ENCODE data around the gene MICA. TPM values are rescaled to one million over a fixed set of nuclear protein-coding genes. Genes with fewer than 3 reads are reported as not detected.
"Not testable (repeated sequence)": the region's sequence is repeated elsewhere in the genome, so short reads cannot be mapped to it uniquely, and the experiment has no call there.

Gene MICA
- polyA plus RNA-seq, 1 donor from 2014 or later: 9.2 TPM

DNA sequence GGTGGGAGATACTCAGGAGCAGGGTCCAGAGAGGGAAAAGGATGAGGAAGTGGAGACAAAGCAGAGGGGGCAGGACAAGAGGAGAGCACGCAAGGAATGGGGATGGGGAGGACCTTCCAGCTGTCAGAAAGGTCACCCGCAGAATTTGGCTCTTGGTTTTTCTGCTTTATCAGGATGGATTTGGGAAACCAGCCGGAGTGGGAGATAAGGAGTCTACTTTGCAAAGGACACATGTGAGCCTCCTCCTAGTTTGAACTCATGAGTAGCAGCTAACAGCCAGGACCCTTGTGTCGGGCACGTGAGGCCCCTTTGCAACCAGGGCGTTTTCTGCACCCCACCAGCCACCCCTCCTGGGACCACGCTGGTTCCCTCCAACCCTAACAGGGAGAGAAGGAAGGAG lies 7.6 kb upstream of the MICA start:
- no peak overlapping the region for H3K4me3 Mint-ChIP-seq

DNA sequence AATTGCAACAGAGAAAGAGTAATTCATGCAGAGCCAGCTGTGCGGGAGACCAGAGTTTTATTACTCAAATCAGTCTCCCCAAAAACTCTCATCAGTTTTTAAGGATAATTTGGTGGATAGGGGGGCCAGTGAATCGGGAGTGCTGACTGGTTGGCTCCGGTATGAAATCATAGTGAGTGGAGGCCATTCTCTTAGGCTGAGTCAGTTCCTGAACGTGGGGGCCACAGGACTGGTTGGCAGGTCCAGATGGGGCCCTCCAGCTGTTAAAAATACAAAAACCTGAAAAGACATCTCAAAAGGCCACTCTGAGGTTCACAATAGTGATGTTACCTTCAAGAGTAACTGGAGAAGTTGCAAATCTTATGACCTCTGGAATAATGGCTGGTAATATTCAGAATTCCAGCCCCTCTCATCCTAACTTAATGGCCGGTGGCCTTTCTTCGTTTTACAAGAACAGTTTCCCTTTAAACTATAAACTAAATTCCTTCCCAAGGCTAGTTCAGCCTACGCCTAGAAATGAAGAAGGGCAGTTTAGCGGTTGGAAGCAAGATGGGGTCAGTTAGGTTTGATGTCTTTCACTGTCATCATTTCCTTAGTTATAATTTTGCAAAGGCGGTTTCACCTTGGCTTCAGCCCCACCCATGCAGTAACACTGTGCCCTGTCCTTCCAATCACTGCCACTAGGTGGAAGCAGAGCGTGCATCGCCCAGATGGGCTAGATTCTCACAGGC lies 6.8 kb upstream of the MICA start:
- Mint-ChIP-seq H3K27ac (peak overlapping the region in 2 of 3 donors; percentile 19 to 36), H3K9me3 (no peaks in the 10 kb centered on the region), H3K36me3 (peaks cover 2% of the 10 kb centered on the region), H3K4me1 (peaks cover 21 to 29% (median 25%) of the 10 kb centered on the region in 3 donors), H3K4me3 (peak overlapping the region; percentile 13 to 62 (median 53)), H3K27me3 (peaks cover 1% of the 10 kb centered on the region)

More for the DNA sequence above, 7.6 kb upstream of the MICA start:
- H3K27me3 Mint-ChIP-seq: no peaks in the 10 kb centered on the region
- peaks cover 15 to 22% (median 17%) of the 10 kb centered on the region in 3 donors for H3K4me1 Mint-ChIP-seq
- H3K9me3 Mint-ChIP-seq: no peaks in the 10 kb centered on the region
- H3K27ac Mint-ChIP-seq: peak overlapping the region in 1 of 3 donors; percentile 19
- H3K36me3 Mint-ChIP-seq: peaks cover 2% of the 10 kb centered on the region

DNA sequence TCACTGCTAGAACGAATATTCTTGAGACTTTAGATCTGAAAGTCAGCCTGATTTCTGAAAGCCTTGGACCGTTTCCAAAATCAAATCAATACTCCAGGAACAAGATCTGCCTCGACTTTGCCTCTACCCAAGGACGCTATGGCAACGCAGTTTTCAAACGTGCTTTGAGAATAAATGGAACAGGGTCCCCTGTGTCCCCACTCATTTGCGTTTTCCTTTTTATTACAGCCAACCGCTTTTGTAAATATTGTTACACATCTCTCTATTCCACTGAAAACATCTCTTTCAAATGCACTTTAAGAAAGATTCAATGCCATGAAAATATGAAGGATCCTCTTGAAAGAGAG lies 6.3 kb upstream of the MICA start:
- peaks cover 23 to 35% (median 27%) of the 10 kb centered on the region in 3 donors for H3K4me1 Mint-ChIP-seq
- peak overlapping the region in 2 of 3 donors; percentile 3 to 36 for H3K27ac Mint-ChIP-seq
- H3K9me3 Mint-ChIP-seq, H3K27me3 Mint-ChIP-seq, H3K36me3 Mint-ChIP-seq: not testable (repeated sequence)
- peak overlapping the region; percentile 13 to 62 (median 53) for H3K4me3 Mint-ChIP-seq

DNA sequence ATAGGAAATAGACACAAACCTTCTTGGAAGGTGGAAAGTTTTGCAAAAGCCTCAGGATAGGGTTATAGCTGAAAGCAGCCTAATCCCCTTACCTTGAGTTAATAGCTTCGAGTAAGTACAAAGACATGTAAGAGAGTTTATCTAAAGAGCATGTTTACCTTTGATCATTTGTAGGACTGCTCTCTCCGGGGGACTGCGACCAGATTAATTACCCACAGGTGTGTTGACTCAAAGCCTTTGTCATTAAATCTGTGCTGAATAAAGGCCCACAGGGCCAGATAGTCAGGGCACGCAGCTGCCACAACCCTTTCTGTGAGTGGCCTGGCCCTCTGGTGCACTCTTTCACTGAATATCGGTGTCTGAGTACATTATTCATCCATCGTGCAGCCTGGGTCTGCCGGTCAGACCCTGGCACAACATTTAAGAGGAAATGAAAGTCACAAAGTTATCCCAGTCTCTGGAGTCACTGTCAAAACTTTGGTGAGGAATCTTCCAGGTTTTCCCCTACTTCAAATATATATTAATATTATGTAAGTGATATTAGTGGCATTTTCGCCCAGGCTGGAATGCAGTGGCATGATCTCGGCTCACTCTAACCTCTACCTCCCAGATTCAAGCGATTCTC lies 5.4 kb upstream of the MICA start:
- no peaks in the 10 kb centered on the region for H3K9me3 Mint-ChIP-seq
- peaks cover 1% of the 10 kb centered on the region for H3K27me3 Mint-ChIP-seq
- peaks cover 32 to 43% (median 36%) of the 10 kb centered on the region in 3 donors for H3K4me1 Mint-ChIP-seq
- H3K36me3 Mint-ChIP-seq: peaks cover 2% of the 10 kb centered on the region
- H3K27ac Mint-ChIP-seq: peak overlapping the region in 1 of 3 donors; percentile 79
- H3K4me3 Mint-ChIP-seq: peak overlapping the region in 2 of 4 donors; percentile 23 to 69

DNA sequence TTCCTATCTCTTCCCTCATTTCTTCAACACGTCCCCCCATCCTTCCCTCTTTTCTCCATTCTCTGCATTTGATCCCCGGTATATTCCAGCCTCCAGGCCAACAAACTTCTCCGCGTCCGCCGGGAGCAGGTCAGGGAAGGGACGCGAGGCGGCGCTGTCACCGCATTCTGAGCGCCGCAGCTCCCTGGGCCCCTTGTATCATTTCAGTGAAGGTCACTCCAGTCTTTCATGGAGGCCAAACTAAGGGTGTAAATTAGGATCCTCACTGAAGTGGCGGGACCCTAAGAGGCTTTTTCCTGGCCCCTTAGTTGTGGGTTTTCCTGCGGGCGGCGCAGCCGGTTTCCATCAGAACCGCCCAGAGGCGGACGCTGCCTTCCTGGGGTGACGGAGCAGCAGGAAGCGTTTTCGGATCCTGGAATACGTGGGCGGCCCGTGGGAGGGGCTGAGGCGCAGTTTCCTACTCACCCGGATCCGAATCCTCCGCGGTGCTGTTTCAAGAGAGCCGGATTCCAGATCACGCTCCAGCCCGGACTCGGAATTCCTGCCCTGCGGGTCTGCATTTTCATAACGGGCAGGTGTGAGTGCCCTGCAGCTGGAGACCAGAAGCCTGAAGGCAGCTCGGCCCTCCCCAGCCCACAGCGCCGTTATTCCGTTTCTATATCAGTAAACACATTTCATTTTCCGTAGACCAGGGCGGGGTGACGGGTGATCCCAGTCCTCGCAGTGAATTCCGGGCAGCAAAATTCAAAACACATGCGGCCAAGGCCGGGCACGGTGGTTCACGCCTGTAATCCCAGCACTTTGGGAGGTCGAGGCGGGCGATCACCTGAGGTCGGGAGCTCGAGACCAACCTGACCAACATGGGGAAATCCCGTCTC lies 3.6 kb upstream of the MICA start:
- no peaks in the 10 kb centered on the region for H3K9me3 Mint-ChIP-seq
- peak overlapping the region; percentile 84 to 98 (median 95) for H3K4me3 Mint-ChIP-seq
- H3K4me1 Mint-ChIP-seq: peaks cover 35 to 44% (median 39%) of the 10 kb centered on the region in 3 donors
- H3K27ac Mint-ChIP-seq: peak overlapping the region; percentile 40 to 98 (median 96)
- peaks cover 1% of the 10 kb centered on the region for H3K27me3 Mint-ChIP-seq
- peaks cover 2% of the 10 kb centered on the region for H3K36me3 Mint-ChIP-seq

DNA sequence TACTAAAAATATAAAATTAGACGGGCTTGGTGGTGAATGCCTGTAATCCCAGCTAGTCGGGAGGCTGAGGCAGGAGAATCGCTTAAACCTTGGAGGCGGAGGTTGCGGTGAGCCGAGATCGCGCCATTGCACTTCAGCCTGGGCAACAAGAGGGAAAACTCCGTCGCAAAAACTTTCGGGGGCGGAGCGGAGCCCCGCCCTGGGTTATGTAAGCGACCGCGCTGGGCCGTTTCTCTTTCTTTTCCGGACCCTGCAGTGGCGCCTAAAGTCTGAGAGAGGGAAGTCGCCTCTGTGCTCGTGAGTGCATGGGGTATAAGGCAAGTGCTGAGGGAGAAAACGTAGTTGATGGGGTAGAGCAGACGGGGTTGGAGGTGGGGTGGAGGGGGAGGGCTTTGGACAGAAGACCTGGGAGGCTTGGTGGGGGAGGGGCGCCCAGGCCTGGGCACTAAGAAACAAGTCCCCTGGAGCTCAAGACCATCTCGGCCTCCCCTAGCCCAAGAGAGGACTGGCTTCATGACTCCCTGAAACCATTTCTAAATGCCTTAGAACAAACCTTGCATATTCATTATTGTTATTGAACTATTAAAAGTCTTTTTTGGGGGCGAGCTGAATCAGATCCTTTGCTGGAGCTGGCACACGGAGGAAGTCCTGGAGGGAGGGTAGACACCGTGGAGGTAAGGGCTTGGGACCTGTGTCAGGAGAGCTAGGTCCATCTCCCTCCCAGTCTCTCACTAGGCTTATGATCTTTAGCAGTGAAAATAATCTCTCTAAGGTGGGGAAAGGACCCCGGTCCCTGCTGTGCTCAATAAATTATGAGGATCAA lies 2.7 kb upstream of the MICA start:
- peak overlapping the region; percentile 84 to 98 (median 95) for H3K4me3 Mint-ChIP-seq
- H3K9me3 Mint-ChIP-seq: no peaks in the 10 kb centered on the region
- peak overlapping the region; percentile 40 to 98 (median 95) for H3K27ac Mint-ChIP-seq
- peaks cover 2% of the 10 kb centered on the region for H3K36me3 Mint-ChIP-seq
- peaks cover 37 to 47% (median 41%) of the 10 kb centered on the region in 3 donors for H3K4me1 Mint-ChIP-seq
- H3K27me3 Mint-ChIP-seq: peaks cover 1% of the 10 kb centered on the region

DNA sequence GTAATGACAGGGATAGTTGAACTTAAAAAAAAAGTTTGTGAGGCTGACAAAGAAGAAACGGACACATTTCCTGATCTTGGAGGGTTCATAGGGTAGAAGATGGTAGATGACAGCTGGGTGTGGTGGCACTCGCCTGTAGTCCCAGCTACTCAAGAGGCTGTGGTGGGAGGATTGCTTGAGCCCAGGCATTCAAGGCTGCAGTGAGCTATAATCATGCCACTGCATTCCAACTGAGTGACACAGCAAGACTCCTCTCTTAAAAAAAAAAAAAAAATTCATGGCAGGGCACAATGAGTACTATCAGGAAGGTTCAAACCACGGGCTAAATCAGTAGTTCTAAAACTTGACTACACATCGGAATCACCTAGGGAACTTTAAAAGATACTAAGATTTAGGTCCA lies 2.0 kb upstream of the MICA start:
- peaks cover 1% of the 10 kb centered on the region for H3K27me3 Mint-ChIP-seq
- peak overlapping the region; percentile 84 to 98 (median 95) for H3K4me3 Mint-ChIP-seq
- no peaks in the 10 kb centered on the region for H3K9me3 Mint-ChIP-seq

DNA sequence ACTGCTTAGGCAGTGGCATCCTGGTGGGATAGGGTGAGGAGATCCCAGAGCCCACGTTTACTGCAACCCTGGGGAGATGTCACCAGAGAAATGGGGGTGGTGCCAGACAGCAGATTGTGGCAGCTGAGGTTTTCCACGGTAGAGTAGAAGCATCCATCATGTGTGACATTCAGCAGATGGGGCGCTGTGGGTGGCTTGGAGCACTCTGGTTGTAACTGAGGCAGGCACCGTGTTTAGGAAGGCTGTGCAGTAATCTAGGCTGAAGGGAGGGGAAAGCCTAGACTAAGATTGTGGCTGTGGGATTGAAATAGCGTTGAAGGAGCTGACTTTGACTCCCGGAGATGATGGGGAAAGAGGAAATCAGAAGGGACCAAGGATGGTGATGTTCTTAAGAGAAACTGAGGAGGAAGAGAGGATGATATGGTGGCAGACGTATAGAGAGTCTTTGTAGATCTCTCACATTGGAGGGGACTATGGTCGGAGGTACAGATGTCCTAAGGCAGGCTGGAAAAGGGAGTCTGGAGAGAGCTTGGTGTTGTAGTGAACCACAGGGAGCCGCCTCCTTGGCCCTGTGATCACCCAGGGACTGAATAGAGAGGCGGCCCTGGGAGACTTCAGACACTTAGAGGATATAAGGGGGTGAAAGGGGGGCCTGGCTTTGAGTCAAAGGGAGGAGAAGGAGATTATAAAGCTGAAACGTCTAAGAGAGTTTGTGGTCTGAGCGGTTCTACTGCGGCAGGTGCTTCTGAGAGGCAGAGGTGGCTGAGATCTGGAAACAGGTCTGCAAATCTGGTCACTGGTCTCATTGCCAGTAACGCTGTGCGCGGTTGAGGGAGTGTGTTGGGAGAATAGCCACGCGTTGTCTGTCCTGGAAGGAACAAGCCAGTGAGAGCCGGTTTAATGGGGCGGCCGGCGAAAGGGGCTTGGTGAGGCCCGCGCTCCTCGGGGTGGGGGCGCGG lies 792 bp upstream of the MICA start:
- Mint-ChIP-seq H3K27me3 (peaks cover 1% of the 10 kb centered on the region), H3K4me1 (peaks cover 46 to 55% (median 48%) of the 10 kb centered on the region in 3 donors), H3K36me3 (peaks cover 2% of the 10 kb centered on the region), H3K9me3 (no peaks in the 10 kb centered on the region), H3K4me3 (peak overlapping the region; percentile 84 to 92 (median 90)), H3K27ac (peak overlapping the region; percentile 36 to 89 (median 40))

More for the DNA sequence above, 2.0 kb upstream of the MICA start:
- peaks cover 2% of the 10 kb centered on the region for H3K36me3 Mint-ChIP-seq
- peaks cover 44 to 52% (median 44%) of the 10 kb centered on the region in 3 donors for H3K4me1 Mint-ChIP-seq
- peak overlapping the region in 2 of 3 donors; percentile 40 to 98 for H3K27ac Mint-ChIP-seq

DNA sequence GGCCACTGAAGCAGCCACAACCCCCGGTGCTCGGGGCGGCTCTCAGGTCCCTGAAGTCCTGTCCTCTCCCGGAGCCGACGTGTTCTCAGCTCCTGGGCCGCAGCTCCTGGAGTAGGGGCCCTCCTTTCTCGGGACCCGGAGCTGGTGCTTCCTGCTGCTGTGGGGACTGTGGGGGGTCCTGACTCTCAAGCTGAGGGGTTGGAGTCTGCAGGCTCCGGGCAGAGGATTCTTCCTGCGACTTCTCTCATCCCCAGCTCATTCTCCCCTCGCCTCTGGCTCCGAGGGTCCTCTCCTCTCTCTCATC lies 618 bp downstream of the MICA start:
- Mint-ChIP-seq H3K4me1 (peaks cover 49 to 59% (median 52%) of the 10 kb centered on the region in 3 donors), H3K27ac (peak overlapping the region; percentile 40 to 86 (median 78)), H3K4me3 (peak overlapping the region; percentile 84 to 92 (median 90))
- H3K27me3 Mint-ChIP-seq, H3K9me3 Mint-ChIP-seq, H3K36me3 Mint-ChIP-seq: not testable (repeated sequence)

DNA sequence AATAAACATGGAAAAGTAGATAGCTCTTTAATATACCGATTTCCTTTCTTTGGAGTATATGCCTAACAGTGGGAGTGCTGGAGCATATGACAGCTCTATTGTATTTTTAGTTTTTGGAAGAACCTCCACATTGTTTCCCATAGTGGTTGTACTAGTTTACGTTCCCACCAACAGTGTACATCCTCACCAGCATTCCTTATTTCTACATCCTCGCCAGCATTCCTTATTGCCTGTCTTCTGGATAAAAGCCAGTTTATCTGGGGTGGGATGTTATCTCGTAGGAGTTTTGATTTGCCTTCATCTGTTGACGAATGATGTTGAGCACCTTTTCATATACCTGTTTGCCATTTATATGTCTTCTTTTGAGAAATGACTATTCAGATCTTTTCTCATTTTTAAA lies 2.6 kb downstream of the MICA start:
- peak overlapping the region in 2 of 4 donors; percentile 47 to 73 for H3K4me3 Mint-ChIP-seq
- H3K9me3 Mint-ChIP-seq: no peaks in the 10 kb centered on the region
- peaks cover 1% of the 10 kb centered on the region for H3K27me3 Mint-ChIP-seq
- no peak overlapping the region for H3K27ac Mint-ChIP-seq
- peaks cover 2% of the 10 kb centered on the region for H3K36me3 Mint-ChIP-seq
- peaks cover 46 to 56% (median 51%) of the 10 kb centered on the region in 3 donors for H3K4me1 Mint-ChIP-seq

DNA sequence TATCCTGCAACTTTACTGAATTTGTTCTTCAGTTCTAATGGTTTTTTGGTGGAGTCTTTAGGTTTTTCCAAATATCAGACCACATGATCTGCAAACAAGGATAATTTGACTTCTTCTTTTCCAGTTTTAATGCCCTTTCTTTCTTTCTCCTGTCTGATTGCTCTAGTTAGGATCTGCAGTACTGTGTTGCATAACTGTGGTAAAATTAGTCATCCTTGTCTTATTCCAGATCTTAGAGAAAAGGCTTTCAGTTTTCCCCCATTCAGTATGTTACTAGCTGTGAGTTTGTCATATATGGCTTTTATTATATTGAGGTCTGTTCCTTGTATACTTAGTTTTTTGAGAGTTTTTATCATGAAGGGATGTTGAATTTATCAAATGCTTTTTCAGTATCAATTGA lies 4.3 kb downstream of the MICA start:
- Mint-ChIP-seq H3K27me3 (no peaks in the 10 kb centered on the region), H3K9me3 (no peaks in the 10 kb centered on the region), H3K27ac (peak overlapping the region in 1 of 3 donors; percentile 44), H3K36me3 (peaks cover 2% of the 10 kb centered on the region), H3K4me1 (peaks cover 33 to 39% (median 37%) of the 10 kb centered on the region in 3 donors), H3K4me3 (peak overlapping the region in 1 of 4 donors; percentile 56)

DNA sequence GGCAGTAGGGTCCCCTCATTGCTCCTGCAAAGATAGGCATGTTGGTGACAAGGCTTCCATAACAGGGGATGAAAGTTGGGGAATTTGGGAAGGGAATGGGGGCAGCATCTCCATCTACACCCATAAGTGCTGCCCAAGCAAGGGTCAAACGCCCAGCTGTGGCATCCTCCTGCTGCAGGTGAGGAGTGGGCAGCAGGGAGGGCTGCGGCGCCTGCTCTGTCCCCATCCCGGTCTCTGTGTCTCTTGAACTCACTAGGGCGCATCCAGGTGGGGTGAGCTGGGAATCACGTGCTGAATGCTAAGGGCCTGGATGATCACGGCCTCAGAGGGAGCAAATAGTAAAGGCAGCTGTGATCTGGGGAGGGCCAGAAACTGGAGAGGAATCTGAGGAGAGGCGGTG lies 9.1 kb downstream of the MICA start:
- peaks cover 0 to 3% (median 0%) of the 10 kb centered on the region in 3 donors for H3K9me3 Mint-ChIP-seq
- H3K4me3 Mint-ChIP-seq: no peak overlapping the region
- peaks cover 11% of the 10 kb centered on the region for H3K36me3 Mint-ChIP-seq
- H3K27ac Mint-ChIP-seq: no peak overlapping the region
- no peaks in the 10 kb centered on the region for H3K27me3 Mint-ChIP-seq
- H3K4me1 Mint-ChIP-seq: peaks cover 10 to 16% (median 14%) of the 10 kb centered on the region in 3 donors

DNA sequence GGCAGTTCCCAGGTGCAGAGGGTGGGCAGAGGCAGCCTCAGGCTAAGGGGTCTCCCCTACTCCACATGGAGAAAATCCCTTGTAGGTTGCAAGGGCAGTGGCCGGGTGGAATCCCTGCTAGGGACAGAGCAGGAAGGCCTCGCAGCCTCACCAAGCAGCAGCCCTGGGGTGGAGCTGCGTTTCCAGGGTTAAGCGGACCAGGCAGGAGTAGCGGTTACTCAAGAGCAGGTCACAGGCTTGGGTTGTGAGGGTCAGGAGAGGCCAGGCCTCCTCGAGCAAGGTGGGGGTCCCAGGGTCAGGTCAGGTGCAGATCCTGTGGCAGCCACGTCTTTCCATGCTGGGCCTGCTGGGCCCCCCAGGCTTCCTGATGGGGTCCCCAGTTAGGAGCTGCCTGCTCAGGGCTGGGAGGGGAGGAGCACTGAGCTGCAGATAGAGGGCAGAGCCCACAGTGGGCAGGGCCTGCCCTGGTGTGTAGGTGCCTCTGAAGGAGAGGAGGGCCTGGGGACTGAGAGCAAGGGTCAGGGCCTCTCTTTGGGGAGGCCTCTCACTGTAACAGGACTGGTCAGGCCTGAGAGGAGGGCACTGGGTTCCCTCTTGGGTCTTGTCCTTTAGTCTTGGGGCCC lies 10.9 kb downstream of the MICA start:
- Mint-ChIP-seq H3K27ac (peak overlapping the region in 1 of 3 donors; percentile 50), H3K36me3 (peaks cover 15% of the 10 kb centered on the region)
- not testable (repeated sequence) for H3K4me1 Mint-ChIP-seq, H3K27me3 Mint-ChIP-seq, H3K9me3 Mint-ChIP-seq, H3K4me3 Mint-ChIP-seq
